Spinal cord (tissue), 10 donors: ENCODE measurements around the gene RAB33B. TPM values are rescaled to one million over a fixed set of nuclear protein-coding genes. Genes with fewer than 3 reads are reported as not detected.
"Not testable (repeated sequence)": the region's sequence is repeated elsewhere in the genome, so short reads cannot be mapped to it uniquely, and the experiment has no call there.

Source experiments
- DNase-seq, 6 donors: peaks; one replicate each; pipeline versions ENCODE4 v3.0.0 to v3.0.0-alpha.2; 2013 to 2015; ENCODE audit warnings: low spot score in 6 of 6, low read depth in 4 of 6
- H3K27ac ChIP-seq: one replicate; pipeline ENCODE4 v1.5.1; 2013; ENCODE audit warnings: low read depth, low read length, control low read depth
- H3K27me3 ChIP-seq: one replicate; pipeline ENCODE4 v1.6.1; 2013; ENCODE audit warnings: low read length; ENCODE audit not compliant: control insufficient read depth, insufficient read depth
- H3K36me3 ChIP-seq: one replicate; pipeline ENCODE4 v1.6.1; 2013; ENCODE audit warnings: low read length; ENCODE audit not compliant: control insufficient read depth, insufficient read depth
- H3K4me1 ChIP-seq: one replicate; pipeline ENCODE4 v1.6.1; 2013; ENCODE audit warnings: low read length; ENCODE audit not compliant: control insufficient read depth, insufficient read depth
- H3K4me3 ChIP-seq: one replicate; pipeline ENCODE4 v1.5.1; 2013; ENCODE audit warnings: low read depth, low read length, control low read depth
- H3K9me3 ChIP-seq: one replicate; pipeline ENCODE4 v1.6.1; 2013; ENCODE audit warnings: low read length; ENCODE audit not compliant: control insufficient read depth, insufficient read depth
- WGBS: methylation state at CpG from one replicate; pipeline ENCODE4 v1.1.5; 2013; ENCODE audit warnings: missing lambda C conversion rate; ENCODE audit not compliant: insufficient coverage; 5-methylcytosine and 5-hydroxymethylcytosine counted together
- polyA plus RNA-seq, 2 donors: library from polyadenylated mRNA; unstranded; fragments of 120-200 nt; gene quantifications; one replicate each; pipeline ENCODE4 v1.2.1, GENCODE V29; 2013; ENCODE audit not compliant: insufficient read length in 2 of 2
- total RNA-seq, 2 donors: library from RNA; depleted of rRNA in 1 of 2; stranded (reverse); fragments of 120-200 nt in 1 of 2; fragments of >200 nt in 1 of 2; gene quantifications; one replicate each; pipeline versions ENCODE4 v1.2.3 to v1.2.4, GENCODE V29; 2013 to 2014
- donor health status: healthy.

The RAB33B gene
- total and polyA plus RNA-seq, 4 donors = 7.9 to 30.1 (median 10.5) TPM

GRCh38 chr4:139458999-139459398 is 5.1 kb downstream of the RAB33B start:
- Histone ChIP-seq H3K4me3 (no peak overlapping the region), H3K4me1 (peaks cover 4% of the 10 kb centered on the region), H3K27ac (no peak overlapping the region), H3K27me3 (no peaks in the 10 kb centered on the region), H3K36me3 (no peaks in the 10 kb centered on the region), H3K9me3 (no peaks in the 10 kb centered on the region)
- no peak for DNase-seq
- 100% methylated on average over 2 of the region's 3 CpGs for WGBS

GRCh38 chr4:139460565-139460964 is 6.6 kb downstream of the RAB33B start:
- no peak for DNase-seq
- Histone ChIP-seq H3K4me3 (no peak overlapping the region), H3K27me3 (no peaks in the 10 kb centered on the region), H3K9me3 (no peaks in the 10 kb centered on the region), H3K4me1 (no peaks in the 10 kb centered on the region), H3K27ac (no peak overlapping the region), H3K36me3 (no peaks in the 10 kb centered on the region)
- WGBS = 100% methylated on average over 3 of the region's 3 CpGs

GRCh38 chr4:139461022-139461628 is 7.2 kb downstream of the RAB33B start:
- 67% methylated on average over 3 of the region's 5 CpGs for WGBS
- DNase-seq = no peak
- Histone ChIP-seq H3K36me3 (no peaks in the 10 kb centered on the region), H3K4me3 (no peak overlapping the region), H3K9me3 (no peaks in the 10 kb centered on the region), H3K27me3 (no peaks in the 10 kb centered on the region), H3K4me1 (no peaks in the 10 kb centered on the region), H3K27ac (no peak overlapping the region)

DNA sequence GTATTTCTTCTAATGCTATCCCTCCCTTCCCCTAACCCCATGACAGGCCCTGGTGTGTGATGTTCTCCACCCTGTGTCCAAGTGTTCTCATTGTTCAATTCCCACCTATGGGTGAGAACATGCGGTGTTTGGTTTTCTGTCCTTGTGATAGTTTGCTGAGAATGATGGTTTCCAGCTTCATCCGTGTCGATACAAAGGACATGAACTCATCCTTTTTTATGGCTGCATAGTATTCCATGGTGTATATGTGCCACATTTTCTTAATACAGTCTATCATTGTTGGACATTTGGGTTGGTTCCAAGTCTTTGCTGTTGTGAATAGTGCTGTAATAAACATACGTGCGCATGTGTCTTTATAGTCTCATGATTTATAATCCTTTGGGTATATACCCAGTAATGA is 10.6 kb downstream of the RAB33B start:
- not testable (repeated sequence) for H3K9me3 ChIP-seq, H3K36me3 ChIP-seq, H3K27me3 ChIP-seq, H3K27ac ChIP-seq, H3K4me1 ChIP-seq, H3K4me3 ChIP-seq, DNase-seq
- WGBS = no CpG with 5 or more reads among the region's 5 CpGs

- H3K27me3 ChIP-seq = no peaks in the 10 kb centered on the region
- no peaks in the 10 kb centered on the region for H3K9me3 ChIP-seq
- no peaks in the 10 kb centered on the region for H3K36me3 ChIP-seq
- no peak overlapping the region for H3K27ac ChIP-seq
- no CpG with 5 or more reads among the region's 4 CpGs for WGBS
- no peaks in the 10 kb centered on the region for H3K4me1 ChIP-seq
- no peak for DNase-seq
- no peak overlapping the region for H3K4me3 ChIP-seq
These were observed 12.0 kb downstream of the RAB33B start for GRCh38 chr4:139465922-139466321.

- H3K27me3 ChIP-seq, H3K9me3 ChIP-seq, H3K4me3 ChIP-seq, H3K4me1 ChIP-seq, H3K36me3 ChIP-seq, H3K27ac ChIP-seq, DNase-seq: not testable (repeated sequence)
These were observed 14.8 kb downstream of the RAB33B start for GRCh38 chr4:139468756-139469155.

- Histone ChIP-seq H3K9me3 (peaks cover 4% of the 10 kb centered on the region), H3K4me3 (no peak overlapping the region), H3K36me3 (peaks cover 2% of the 10 kb centered on the region), H3K27ac (no peak overlapping the region), H3K4me1 (no peaks in the 10 kb centered on the region), H3K27me3 (no peaks in the 10 kb centered on the region)
- 100% methylated on average over 1 of the region's 2 CpGs for WGBS
- no peak for DNase-seq
These were observed 15.3 kb downstream of the RAB33B start for GRCh38 chr4:139469216-139469615.

- DNase-seq = no peak
- no peak overlapping the region for H3K27ac ChIP-seq
- 91% methylated on average over 1 of the region's 1 CpG for WGBS
- H3K36me3 ChIP-seq = peaks cover 2% of the 10 kb centered on the region
- H3K4me1 ChIP-seq = no peaks in the 10 kb centered on the region
- H3K9me3 ChIP-seq = peaks cover 4% of the 10 kb centered on the region
- H3K4me3 ChIP-seq = no peak overlapping the region
- H3K27me3 ChIP-seq = no peaks in the 10 kb centered on the region
These were observed 15.9 kb downstream of the RAB33B start for GRCh38 chr4:139469869-139470268.

DNA sequence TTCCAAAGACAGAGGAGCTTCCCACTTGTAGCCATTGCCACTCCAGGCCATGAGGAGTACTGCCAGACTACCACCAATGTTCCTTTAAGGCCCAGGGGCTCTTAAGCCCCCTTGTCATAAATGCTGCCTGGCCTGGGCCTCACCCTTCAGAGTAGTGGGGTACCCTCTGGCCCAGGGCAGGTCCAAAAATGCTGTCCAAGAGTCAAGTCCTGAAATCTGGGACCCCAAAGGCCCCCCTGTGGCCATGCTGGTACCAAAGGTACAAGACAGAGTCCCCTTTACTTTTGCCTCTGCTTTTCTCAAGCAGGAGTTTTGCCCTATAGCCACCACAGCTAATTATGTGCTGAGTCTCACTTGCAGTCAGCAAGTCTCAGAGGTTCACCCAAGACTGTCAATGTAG is 16.4 kb downstream of the RAB33B start:
- DNase-seq = no peak
- Histone ChIP-seq H3K9me3 (peaks cover 4% of the 10 kb centered on the region), H3K27me3 (no peaks in the 10 kb centered on the region), H3K4me3 (no peak overlapping the region), H3K36me3 (peaks cover 2% of the 10 kb centered on the region), H3K27ac (no peak overlapping the region), H3K4me1 (no peaks in the 10 kb centered on the region)

- Histone ChIP-seq H3K4me3 (no peak overlapping the region), H3K9me3 (peaks cover 4% of the 10 kb centered on the region), H3K36me3 (peaks cover 2% of the 10 kb centered on the region), H3K4me1 (no peaks in the 10 kb centered on the region), H3K27me3 (no peaks in the 10 kb centered on the region), H3K27ac (no peak overlapping the region)
- WGBS = 95% methylated on average over 3 of the region's 6 CpGs
- no peak for DNase-seq
These were observed 17.2 kb downstream of the RAB33B start for GRCh38 chr4:139470997-139471665.
